Hepatocyte (in vitro differentiated cells): ENCODE data around the gene FCHO2. TPM values are rescaled to one million over a fixed set of nuclear protein-coding genes. Genes with fewer than 3 reads are reported as not detected.

Experiments
- DNase-seq: peaks from one replicate; pipeline ENCODE4 v3.0.0-alpha.2; 2016; ENCODE audit warnings: low spot score
- H2AFZ ChIP-seq: fragments of 200-600 bp; sonication (generic); 2 replicates; pipeline ENCODE4 v1.6.0; 2016; ENCODE audit warnings: antibody characterized with exemption, mild to moderate bottlenecking
- H3K27ac ChIP-seq: fragments of 200-600 bp; sonication (generic); 2 replicates; pipeline ENCODE4 v1.5.1; 2016; ENCODE audit warnings: mild to moderate bottlenecking
- H3K27me3 ChIP-seq: fragments of 200-600 bp; sonication (generic); 2 replicates; pipeline ENCODE4 v1.6.1; 2016
- H3K36me3 ChIP-seq: fragments of 200-600 bp; sonication (generic); replicated peaks from 2 replicates; pipeline ENCODE4 v1.5.1; 2016; ENCODE audit warnings: low read depth; ENCODE audit not compliant: insufficient read depth
- H3K4me1 ChIP-seq: fragments of 200-600 bp; sonication (generic); 2 replicates; pipeline ENCODE4 v1.5.1; 2016; ENCODE audit warnings: mild to moderate bottlenecking, moderate library complexity; ENCODE audit not compliant: insufficient read depth
- H3K4me2 ChIP-seq: fragments of 200-600 bp; sonication (generic); 2 replicates; pipeline ENCODE4 v1.6.0; 2016
- H3K4me3 ChIP-seq: fragments of 200-600 bp; sonication (generic); 2 replicates; pipeline ENCODE4 v1.5.1; 2016; ENCODE audit warnings: mild to moderate bottlenecking
- H3K79me2 ChIP-seq: fragments of 200-600 bp; sonication (generic); 2 replicates; pipeline ENCODE4 v1.6.0; 2017; ENCODE audit warnings: mild to moderate bottlenecking
- H3K9me2 ChIP-seq: fragments of 200-600 bp; sonication (generic); replicated peaks from 2 replicates; pipeline ENCODE4 v1.6.0; 2017; ENCODE audit warnings: mild to moderate bottlenecking; ENCODE audit not compliant: insufficient read depth
- H3K9me3 ChIP-seq: fragments of 200-600 bp; sonication (generic); 2 replicates; pipeline ENCODE4 v1.5.1; 2016; ENCODE audit warnings: low read depth, mild to moderate bottlenecking
- H4K20me1 ChIP-seq: fragments of 200-600 bp; sonication (generic); 2 replicates; pipeline ENCODE4 v1.6.0; 2016; ENCODE audit warnings: mild to moderate bottlenecking; ENCODE audit not compliant: insufficient read depth, poor library complexity, severe bottlenecking
- CTCF ChIP-seq: fragments of 200-600 bp; sonication (generic); IDR thresholded peaks from 2 replicates; pipeline ENCODE4 v1.5.1; 2016; ENCODE audit warnings: antibody characterized with exemption, mild to moderate bottlenecking; ENCODE audit not compliant: poor library complexity
- EZH2 ChIP-seq: fragments of 200-600 bp; sonication (generic); IDR thresholded peaks from 2 replicates; pipeline ENCODE4 v1.6.1; 2016; ENCODE audit warnings: antibody characterized with exemption, mild to moderate bottlenecking, borderline replicate concordance
- EZH2phosphoT487 ChIP-seq: fragments of 200-600 bp; sonication (generic); IDR thresholded peaks from one replicate; pipeline ENCODE4 v1.6.1; 2018; ENCODE audit warnings: antibody characterized with exemption, mild to moderate bottlenecking, low read depth, moderate library complexity; ENCODE audit not compliant: unreplicated experiment, severe bottlenecking
- WGBS: methylation state at CpG from one replicate; pipeline ENCODE4 v1.1.6; 2016; ENCODE audit warnings: low lambda C conversion rate; ENCODE audit errors: missing lambda C conversion rate; 5-methylcytosine and 5-hydroxymethylcytosine counted together
- polyA plus RNA-seq: library from polyadenylated mRNA; unstranded; fragments of >200 nt; fragmentation: Nextera tagmentation; extraction: Ambion mirVana; gene quantifications from 2 replicates; pipeline ENCODE4 v1.2.1, GENCODE V29; 2016
- total RNA-seq: library from RNA; depleted of rRNA; stranded (reverse); fragments of >200 nt; gene quantifications from 2 replicates; pipeline ENCODE4 v1.2.3, GENCODE V29; 2014

FCHO2 gene
- total and polyA plus RNA-seq, 2 experiments from 2014 or later, result 6.3 to 17.1 TPM

GRCh38 chr5:73131711-73132425, 176.0 kb downstream of the FCHO2 start:
- no peaks in the 10 kb centered on the region for H3K4me1 ChIP-seq
- H3K27me3 ChIP-seq, result no peaks in the 10 kb centered on the region
- no peak for TF ChIP-seq EZH2phosphoT487
- TF ChIP-seq CTCF, result no peak
- no peak for TF ChIP-seq EZH2
- no peak overlapping the region for H3K27ac ChIP-seq
- no peaks in the 10 kb centered on the region for H4K20me1 ChIP-seq
- H3K9me2 ChIP-seq, result no peaks in the 10 kb centered on the region
- WGBS, result 75% methylated on average over 3 of the region's 3 CpGs
- H3K36me3 ChIP-seq, result no peaks in the 10 kb centered on the region
- H3K9me3 ChIP-seq, result no peaks in the 10 kb centered on the region
- no peak overlapping the region for H3K4me2 ChIP-seq
- no peak overlapping the region for H2AFZ ChIP-seq
- no peak overlapping the region for H3K4me3 ChIP-seq
- H3K79me2 ChIP-seq, result no peaks in the 10 kb centered on the region
- DNase-seq, result no peak

GRCh38 chr5:73132759-73133158, 176.9 kb downstream of the FCHO2 start:
- H3K27me3 ChIP-seq, result no peaks in the 10 kb centered on the region
- no peaks in the 10 kb centered on the region for H3K9me3 ChIP-seq
- no peaks in the 10 kb centered on the region for H4K20me1 ChIP-seq
- TF ChIP-seq CTCF (no peak), EZH2 (no peak), EZH2phosphoT487 (no peak)
- no peak overlapping the region for H2AFZ ChIP-seq
- no peaks in the 10 kb centered on the region for H3K9me2 ChIP-seq
- H3K36me3 ChIP-seq, result no peaks in the 10 kb centered on the region
- H3K4me3 ChIP-seq, result no peak overlapping the region
- no peak overlapping the region for H3K4me2 ChIP-seq
- DNase-seq, result no peak
- WGBS, result 82% methylated on average over 2 of the region's 2 CpGs
- H3K79me2 ChIP-seq, result no peaks in the 10 kb centered on the region
- no peak overlapping the region for H3K27ac ChIP-seq
- H3K4me1 ChIP-seq, result no peaks in the 10 kb centered on the region

GRCh38 chr5:73135021-73135420, 179.2 kb downstream of the FCHO2 start:
- Histone ChIP-seq H2AFZ (no peak overlapping the region), H3K36me3 (no peaks in the 10 kb centered on the region), H3K27me3 (no peaks in the 10 kb centered on the region), H4K20me1 (no peaks in the 10 kb centered on the region), H3K9me2 (no peaks in the 10 kb centered on the region), H3K9me3 (no peaks in the 10 kb centered on the region), H3K4me3 (no peak overlapping the region), H3K4me2 (no peak overlapping the region), H3K79me2 (no peaks in the 10 kb centered on the region), H3K4me1 (no peaks in the 10 kb centered on the region), H3K27ac (no peak overlapping the region)
- TF ChIP-seq EZH2phosphoT487, result no peak
- no peak for TF ChIP-seq CTCF
- 83% methylated on average over 3 of the region's 3 CpGs for WGBS
- no peak for DNase-seq
